ENCODE measurements around the gene EML6.
"Not testable (repeated sequence)": the region's sequence is repeated elsewhere in the genome, so short reads cannot be mapped to it uniquely, and the experiment has no call there.

The EML6 gene

DNA sequence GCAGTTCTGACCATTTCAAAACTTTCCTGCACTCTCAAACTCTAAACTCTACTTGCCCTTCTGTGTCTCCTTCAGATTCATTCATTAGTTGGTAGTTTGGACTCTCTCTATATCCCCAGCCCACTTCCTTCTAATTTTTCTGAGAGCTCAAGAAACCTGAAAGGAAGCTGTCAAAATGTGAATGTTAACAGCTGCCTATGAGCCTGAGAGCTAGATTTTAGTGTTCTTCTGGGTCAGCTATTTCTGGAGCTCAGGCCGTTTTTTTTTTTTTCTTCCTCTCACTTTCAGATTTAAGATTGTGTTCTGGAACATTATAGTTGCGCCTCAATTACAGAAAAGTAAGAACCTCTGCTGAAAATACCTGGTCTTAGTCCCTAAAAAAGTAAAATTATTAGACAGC lies 253.7 kb downstream of the EML6 start:
- Mint-ChIP-seq H3K36me3 (ENCODE audit: low read depth) (peaks cover 27% of the 10 kb centered on the region), H3K9me3 (no peaks in the 10 kb centered on the region), H3K4me3 (no peak overlapping the region), H3K27me3 (ENCODE audit: low read depth) (no peaks in the 10 kb centered on the region), H3K4me1 (ENCODE audit: low read depth) (peaks cover 22% of the 10 kb centered on the region), H3K27ac (no peak overlapping the region)
- no peak for DNase-seq (ENCODE audit: low spot score)

DNA sequence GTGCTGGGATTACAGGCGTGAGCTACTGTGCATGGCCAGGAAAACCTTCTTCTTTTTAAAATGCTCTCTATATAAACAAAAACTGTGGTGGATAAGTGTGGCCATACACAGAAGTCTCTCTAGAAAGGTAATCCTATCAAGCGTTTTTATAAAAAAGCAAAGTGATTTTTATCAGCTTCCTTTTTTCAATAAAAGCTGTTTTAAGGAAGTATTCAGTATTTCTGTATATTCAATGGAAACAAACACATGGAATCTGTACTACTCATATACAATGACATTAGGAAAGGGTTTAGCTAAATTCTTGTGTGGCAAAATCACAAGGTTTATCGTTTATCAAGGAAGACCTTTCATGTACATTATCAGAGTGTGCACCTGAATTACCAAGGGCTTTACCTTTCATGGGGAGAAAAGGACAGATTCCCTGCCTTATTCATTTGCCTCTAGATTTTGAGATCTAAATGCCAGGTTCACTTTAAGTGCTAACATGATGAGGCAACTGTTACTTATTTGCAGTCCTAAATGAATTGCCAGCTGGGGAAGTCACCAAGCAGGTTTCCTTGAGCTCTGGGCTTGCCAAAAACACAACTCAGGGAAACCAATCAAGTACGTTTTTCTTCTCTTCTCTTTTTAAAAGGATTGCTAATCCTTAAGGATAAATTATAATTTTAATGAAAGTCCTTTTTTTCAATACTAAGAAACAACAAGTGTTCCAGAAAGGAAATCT lies 256.0 kb downstream of the EML6 start:
- H3K4me3 Mint-ChIP-seq, result no peak overlapping the region
- H3K27ac Mint-ChIP-seq, result no peak overlapping the region
- H3K27me3 Mint-ChIP-seq (ENCODE audit: low read depth), result no peaks in the 10 kb centered on the region
- H3K36me3 Mint-ChIP-seq (ENCODE audit: low read depth), result peaks cover 37% of the 10 kb centered on the region
- peaks cover 32% of the 10 kb centered on the region for H3K4me1 Mint-ChIP-seq (ENCODE audit: low read depth)
- DNase-seq (ENCODE audit: low spot score), result no peak
- H3K9me3 Mint-ChIP-seq, result no peaks in the 10 kb centered on the region

DNA sequence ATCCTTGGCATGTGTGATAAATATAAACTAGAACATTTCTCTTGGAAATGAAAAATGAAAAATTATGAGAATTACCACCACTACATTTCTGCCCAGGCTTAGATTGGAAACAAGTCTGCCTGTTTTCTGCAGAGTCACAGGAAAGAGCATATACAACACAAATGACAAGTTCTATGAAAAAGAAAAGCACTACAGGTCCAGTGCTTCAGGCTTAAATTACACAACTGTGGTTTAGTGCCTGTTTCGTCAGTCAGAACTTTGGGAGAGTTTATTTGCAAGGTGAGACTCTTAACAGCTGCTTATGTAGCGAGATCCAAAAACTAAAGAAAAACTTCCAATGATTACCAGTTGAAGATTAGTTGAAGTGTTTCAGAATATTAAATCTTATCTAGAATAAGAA lies 257.9 kb downstream of the EML6 start:
- no peak overlapping the region for H3K4me3 Mint-ChIP-seq
- DNase-seq (ENCODE audit: low spot score), result no peak
- H3K36me3 Mint-ChIP-seq (ENCODE audit: low read depth), result peaks cover 40% of the 10 kb centered on the region
- peaks cover 35% of the 10 kb centered on the region for H3K4me1 Mint-ChIP-seq (ENCODE audit: low read depth)
- H3K27ac Mint-ChIP-seq, result no peak overlapping the region
- no peaks in the 10 kb centered on the region for H3K9me3 Mint-ChIP-seq
- H3K27me3 Mint-ChIP-seq (ENCODE audit: low read depth), result no peaks in the 10 kb centered on the region

DNA sequence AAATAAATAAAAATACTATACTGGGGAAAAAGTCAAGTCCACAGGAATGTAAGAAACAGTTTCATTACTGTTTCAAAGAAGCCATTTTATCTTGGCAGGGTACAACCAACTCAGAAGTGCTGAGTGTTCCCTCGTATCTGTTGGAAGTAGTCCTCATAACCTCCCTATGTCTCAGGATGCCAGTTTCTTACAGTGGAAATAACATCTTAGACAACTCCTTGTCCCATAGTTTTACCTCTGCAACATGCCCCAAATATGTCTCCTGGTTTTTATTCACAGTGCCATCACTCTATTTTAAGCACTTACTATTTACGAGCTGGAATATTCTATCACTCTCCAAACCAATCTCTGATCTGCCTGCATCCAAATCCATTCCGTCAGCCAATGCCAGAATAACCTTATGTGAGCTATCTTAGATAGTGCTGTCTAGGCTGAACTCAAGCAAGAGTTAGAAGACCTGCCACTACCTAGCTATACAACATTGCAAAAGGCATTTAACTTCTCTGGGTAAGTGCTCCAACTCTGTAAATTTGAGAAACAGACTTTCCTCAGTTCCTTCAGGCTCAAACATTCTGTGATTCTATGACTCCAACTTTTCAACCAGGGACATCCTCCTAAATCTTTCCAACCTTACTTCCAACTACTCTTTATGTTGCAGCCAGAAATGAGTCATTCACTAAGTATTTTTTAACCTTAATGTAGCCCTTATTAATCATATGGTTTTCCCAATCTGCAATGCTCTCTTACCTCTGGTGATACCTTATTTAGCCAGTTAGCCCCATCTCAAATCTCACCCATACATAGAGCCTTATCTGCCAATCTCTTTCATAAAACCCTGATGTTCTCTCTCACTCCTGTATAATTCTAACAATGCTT lies 260.1 kb downstream of the EML6 start:
- Mint-ChIP-seq H3K4me1 (ENCODE audit: low read depth) (peaks cover 22% of the 10 kb centered on the region), H3K27me3 (ENCODE audit: low read depth) (no peaks in the 10 kb centered on the region), H3K4me3 (no peak overlapping the region), H3K9me3 (no peaks in the 10 kb centered on the region), H3K36me3 (ENCODE audit: low read depth) (peaks cover 43% of the 10 kb centered on the region), H3K27ac (no peak overlapping the region)
- DNase-seq (ENCODE audit: low spot score), result no peak

DNA sequence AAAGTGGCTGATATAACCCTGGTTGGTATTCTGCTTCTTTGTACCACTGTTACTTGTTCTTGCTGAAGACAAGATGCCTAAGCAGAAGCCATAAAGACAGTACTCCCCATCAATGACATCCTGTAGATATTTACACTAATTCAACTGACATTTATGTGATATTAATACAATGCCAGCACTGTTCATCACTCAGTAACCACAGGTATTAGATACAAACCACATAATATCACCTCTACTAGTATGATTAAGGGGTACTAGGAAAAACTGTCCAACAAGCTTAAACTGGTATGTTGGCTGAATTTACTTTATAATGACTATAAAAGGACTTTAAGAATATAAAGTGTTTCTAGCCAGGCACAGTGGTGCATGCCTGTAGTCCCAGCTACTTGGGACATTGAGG lies 261.0 kb downstream of the EML6 start:
- peaks cover 39% of the 10 kb centered on the region for H3K36me3 Mint-ChIP-seq (ENCODE audit: low read depth)
- H3K27ac Mint-ChIP-seq, result no peak overlapping the region
- no peaks in the 10 kb centered on the region for H3K27me3 Mint-ChIP-seq (ENCODE audit: low read depth)
- no peak overlapping the region for H3K4me3 Mint-ChIP-seq
- DNase-seq (ENCODE audit: low spot score), result no peak
- peaks cover 22% of the 10 kb centered on the region for H3K4me1 Mint-ChIP-seq (ENCODE audit: low read depth)
- H3K9me3 Mint-ChIP-seq, result no peaks in the 10 kb centered on the region

DNA sequence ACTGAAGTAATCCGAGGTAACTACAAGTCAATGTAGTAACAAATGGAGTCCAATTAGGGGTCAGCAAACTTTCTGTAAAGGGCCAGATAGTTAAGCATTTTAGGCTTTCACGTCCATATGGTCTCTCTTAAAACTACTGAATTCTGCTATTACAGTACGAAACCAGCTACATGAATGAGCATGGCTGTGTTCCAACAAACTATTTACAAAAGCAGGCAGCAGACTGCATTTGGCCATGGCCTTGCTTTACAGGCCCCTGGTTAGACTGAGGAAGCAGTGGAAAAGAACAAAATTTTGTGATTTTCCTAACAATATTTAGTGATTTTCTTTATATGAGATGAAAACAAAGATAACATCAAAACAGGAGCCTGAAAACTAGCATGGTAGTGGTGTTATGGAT lies 262.8 kb downstream of the EML6 start:
- no peak overlapping the region for H3K4me3 Mint-ChIP-seq
- H3K27me3 Mint-ChIP-seq (ENCODE audit: low read depth), result no peaks in the 10 kb centered on the region

DNA sequence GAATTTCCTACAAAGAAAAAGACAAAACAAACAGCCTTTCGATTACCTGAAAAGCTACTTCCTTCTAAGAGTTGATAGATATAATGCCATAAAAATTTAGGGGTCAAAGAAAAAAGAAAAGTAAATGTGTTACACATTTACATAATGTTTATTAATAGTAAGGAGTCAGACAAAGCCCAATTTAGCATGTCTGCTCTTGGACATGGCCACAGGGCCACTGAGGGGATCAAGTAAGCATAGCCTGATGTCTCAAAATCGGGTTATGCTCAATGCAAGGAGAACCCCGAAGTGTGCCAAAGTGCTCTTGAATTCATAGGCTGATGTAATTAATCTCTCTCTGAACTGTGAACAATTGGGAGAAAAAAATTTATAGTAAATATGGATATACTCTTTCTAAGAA lies 265.1 kb downstream of the EML6 start:
- Mint-ChIP-seq H3K36me3 (ENCODE audit: low read depth) (peaks cover 21% of the 10 kb centered on the region), H3K27ac (no peak overlapping the region), H3K4me3 (no peak overlapping the region), H3K27me3 (ENCODE audit: low read depth) (no peaks in the 10 kb centered on the region), H3K9me3 (no peaks in the 10 kb centered on the region), H3K4me1 (ENCODE audit: low read depth) (peaks cover 18% of the 10 kb centered on the region)
- no peak for DNase-seq (ENCODE audit: low spot score)

More for the DNA sequence above, 262.8 kb downstream of the EML6 start:
- H3K4me1 Mint-ChIP-seq (ENCODE audit: low read depth), result peaks cover 17% of the 10 kb centered on the region
- no peak for DNase-seq (ENCODE audit: low spot score)
- peaks cover 33% of the 10 kb centered on the region for H3K36me3 Mint-ChIP-seq (ENCODE audit: low read depth)
- no peak overlapping the region for H3K27ac Mint-ChIP-seq
- no peaks in the 10 kb centered on the region for H3K9me3 Mint-ChIP-seq

DNA sequence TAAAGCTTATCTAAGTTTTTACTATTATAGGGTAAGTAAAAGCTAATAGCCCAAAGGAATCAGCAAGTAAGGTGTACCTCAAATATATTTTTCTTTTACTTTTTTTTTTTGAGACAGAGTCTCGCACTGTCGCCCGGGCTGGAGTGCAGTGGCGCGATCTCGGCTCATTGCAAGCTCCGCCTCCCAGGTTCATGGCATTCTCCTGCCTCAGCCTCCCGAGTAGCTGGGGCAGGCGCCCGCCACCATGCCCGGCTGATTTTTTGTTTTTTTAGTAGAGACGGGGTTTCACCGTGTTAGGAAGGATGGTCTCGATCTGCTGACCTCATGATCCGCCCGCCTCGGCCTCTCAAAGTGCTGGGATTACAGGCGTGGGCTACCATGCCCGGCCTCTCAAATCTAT lies 267.2 kb downstream of the EML6 start:
- H3K27me3 Mint-ChIP-seq (ENCODE audit: low read depth); H3K27ac Mint-ChIP-seq; H3K9me3 Mint-ChIP-seq; DNase-seq (ENCODE audit: low spot score); H3K4me3 Mint-ChIP-seq: not testable (repeated sequence)
- peaks cover 21% of the 10 kb centered on the region for H3K4me1 Mint-ChIP-seq (ENCODE audit: low read depth)
- H3K36me3 Mint-ChIP-seq (ENCODE audit: low read depth), result peaks cover 13% of the 10 kb centered on the region

DNA sequence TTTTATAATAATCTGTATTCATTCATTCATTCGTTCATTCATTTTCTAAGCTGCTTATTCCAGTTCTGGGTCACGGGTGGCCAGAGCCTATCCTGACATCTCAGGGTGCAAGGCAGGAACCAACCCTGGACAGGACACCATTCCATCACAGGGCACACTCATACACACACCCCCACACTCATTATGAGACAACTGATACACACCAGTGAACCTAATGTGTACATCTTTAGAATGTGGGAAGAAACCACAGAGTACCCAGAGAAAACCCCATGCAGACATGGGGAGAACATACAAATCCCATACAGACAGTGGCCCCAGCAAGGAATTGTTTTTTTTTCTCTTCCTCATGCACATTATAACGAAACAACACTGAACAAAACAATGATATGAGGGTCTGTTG lies 272.1 kb downstream of the EML6 start:
- peaks cover 4% of the 10 kb centered on the region for H3K36me3 Mint-ChIP-seq (ENCODE audit: low read depth)
- H3K4me1 Mint-ChIP-seq (ENCODE audit: low read depth), result peaks cover 45% of the 10 kb centered on the region
- DNase-seq (ENCODE audit: low spot score), result no peak
- H3K9me3 Mint-ChIP-seq, result no peaks in the 10 kb centered on the region
- no peak overlapping the region for H3K4me3 Mint-ChIP-seq
- H3K27ac Mint-ChIP-seq, result no peak overlapping the region
- no peaks in the 10 kb centered on the region for H3K27me3 Mint-ChIP-seq (ENCODE audit: low read depth)

DNA sequence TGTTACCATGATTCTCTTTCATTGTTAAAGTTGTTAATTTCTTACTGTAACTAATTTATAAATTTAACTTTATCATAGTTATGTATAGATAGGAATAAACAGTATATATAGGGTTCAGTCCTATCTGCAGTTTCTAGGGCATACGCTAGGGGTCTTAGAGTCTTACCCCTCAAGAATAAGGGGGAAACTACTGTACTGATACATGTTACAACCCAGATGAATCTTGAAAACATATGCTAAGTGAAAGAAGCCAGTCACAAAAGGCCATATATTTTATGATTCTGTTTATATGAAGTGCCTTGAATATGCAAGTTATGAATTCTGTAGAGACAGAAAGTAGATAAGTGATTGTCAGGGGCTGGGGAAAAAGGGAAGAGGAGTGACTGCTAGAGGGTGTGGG lies 274.4 kb downstream of the EML6 start:
- Mint-ChIP-seq H3K9me3 (no peaks in the 10 kb centered on the region), H3K4me1 (ENCODE audit: low read depth) (peaks cover 45% of the 10 kb centered on the region), H3K27me3 (ENCODE audit: low read depth) (no peaks in the 10 kb centered on the region), H3K27ac (no peak overlapping the region), H3K36me3 (ENCODE audit: low read depth) (peaks cover 4% of the 10 kb centered on the region), H3K4me3 (no peak overlapping the region)
- DNase-seq (ENCODE audit: low spot score), result no peak

DNA sequence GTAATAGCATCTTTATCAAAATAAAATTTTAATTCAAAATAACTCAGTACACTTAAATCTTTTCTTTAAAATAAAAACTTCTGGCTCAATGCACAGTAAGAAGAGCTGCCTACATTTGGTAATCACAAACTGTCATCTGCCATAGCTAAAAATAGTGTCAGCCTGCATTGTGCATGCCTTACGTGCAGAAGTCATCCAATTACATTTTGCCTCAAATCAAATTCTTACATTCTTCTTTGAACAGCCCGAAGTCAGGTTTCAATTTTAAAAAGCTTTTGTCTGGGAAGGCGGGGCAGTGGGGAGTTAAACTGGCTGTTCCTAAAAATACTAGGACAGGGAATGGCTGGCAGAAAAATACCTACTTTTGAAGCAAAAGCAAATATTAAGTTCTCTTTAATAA lies 275.7 kb downstream of the EML6 start:
- H3K9me3 Mint-ChIP-seq, result no peaks in the 10 kb centered on the region
- peaks cover 37% of the 10 kb centered on the region for H3K4me1 Mint-ChIP-seq (ENCODE audit: low read depth)
- H3K27me3 Mint-ChIP-seq (ENCODE audit: low read depth), result no peaks in the 10 kb centered on the region
- peak overlapping the region; percentile 22 for H3K27ac Mint-ChIP-seq
- H3K4me3 Mint-ChIP-seq, result peak overlapping the region; percentile 48
- H3K36me3 Mint-ChIP-seq (ENCODE audit: low read depth), result peaks cover 4% of the 10 kb centered on the region
- DNase-seq (ENCODE audit: low spot score), result no peak

DNA sequence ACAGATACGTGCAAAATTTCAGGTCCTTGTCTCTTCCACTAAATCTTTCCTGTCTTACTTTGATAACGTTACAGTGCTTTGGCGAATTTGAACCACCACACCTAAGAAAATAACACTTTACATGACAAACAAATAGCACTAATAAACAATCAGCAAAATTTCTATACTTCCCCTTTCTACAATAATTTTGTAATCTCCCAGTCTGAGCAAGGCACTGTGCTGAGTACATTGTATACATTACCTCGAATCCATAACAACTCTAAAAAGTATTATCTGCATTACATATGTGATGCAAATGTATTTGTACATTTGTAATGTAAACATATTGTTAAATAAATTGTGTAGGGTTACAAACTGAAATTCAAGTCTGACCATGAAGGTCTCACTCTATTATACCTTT lies 276.9 kb downstream of the EML6 start:
- H3K27me3 Mint-ChIP-seq (ENCODE audit: low read depth), result no peaks in the 10 kb centered on the region
- no peak overlapping the region for H3K27ac Mint-ChIP-seq
- no peak overlapping the region for H3K4me3 Mint-ChIP-seq
- H3K9me3 Mint-ChIP-seq, result no peaks in the 10 kb centered on the region
- no peak for DNase-seq (ENCODE audit: low spot score)
- peaks cover 38% of the 10 kb centered on the region for H3K4me1 Mint-ChIP-seq (ENCODE audit: low read depth)
- H3K36me3 Mint-ChIP-seq (ENCODE audit: low read depth), result peaks cover 4% of the 10 kb centered on the region

DNA sequence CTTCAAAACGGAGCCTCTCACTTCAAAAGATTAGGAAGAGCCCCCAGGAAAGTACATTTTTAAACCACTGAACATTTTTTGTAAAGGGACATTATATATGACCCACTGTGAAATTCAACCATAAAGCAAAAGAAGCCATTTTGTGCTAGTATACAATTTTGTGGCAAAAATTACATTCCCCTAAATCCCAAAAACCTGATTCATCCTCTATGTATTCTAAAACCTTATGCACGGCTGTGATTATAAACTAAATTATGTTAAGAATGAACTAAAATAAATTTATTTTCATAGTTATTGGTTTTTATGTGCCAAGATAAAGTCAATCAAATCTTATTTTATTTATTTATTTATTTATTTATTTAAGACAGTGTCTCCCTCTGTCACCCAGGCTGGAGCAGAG lies 278.3 kb downstream of the EML6 start:
- H3K27me3 Mint-ChIP-seq (ENCODE audit: low read depth), result no peaks in the 10 kb centered on the region
- H3K27ac Mint-ChIP-seq, result no peak overlapping the region
- DNase-seq (ENCODE audit: low spot score), result no peak
- H3K4me3 Mint-ChIP-seq, result no peak overlapping the region
- H3K36me3 Mint-ChIP-seq (ENCODE audit: low read depth), result peaks cover 3% of the 10 kb centered on the region
- no peaks in the 10 kb centered on the region for H3K9me3 Mint-ChIP-seq
- peaks cover 37% of the 10 kb centered on the region for H3K4me1 Mint-ChIP-seq (ENCODE audit: low read depth)

DNA sequence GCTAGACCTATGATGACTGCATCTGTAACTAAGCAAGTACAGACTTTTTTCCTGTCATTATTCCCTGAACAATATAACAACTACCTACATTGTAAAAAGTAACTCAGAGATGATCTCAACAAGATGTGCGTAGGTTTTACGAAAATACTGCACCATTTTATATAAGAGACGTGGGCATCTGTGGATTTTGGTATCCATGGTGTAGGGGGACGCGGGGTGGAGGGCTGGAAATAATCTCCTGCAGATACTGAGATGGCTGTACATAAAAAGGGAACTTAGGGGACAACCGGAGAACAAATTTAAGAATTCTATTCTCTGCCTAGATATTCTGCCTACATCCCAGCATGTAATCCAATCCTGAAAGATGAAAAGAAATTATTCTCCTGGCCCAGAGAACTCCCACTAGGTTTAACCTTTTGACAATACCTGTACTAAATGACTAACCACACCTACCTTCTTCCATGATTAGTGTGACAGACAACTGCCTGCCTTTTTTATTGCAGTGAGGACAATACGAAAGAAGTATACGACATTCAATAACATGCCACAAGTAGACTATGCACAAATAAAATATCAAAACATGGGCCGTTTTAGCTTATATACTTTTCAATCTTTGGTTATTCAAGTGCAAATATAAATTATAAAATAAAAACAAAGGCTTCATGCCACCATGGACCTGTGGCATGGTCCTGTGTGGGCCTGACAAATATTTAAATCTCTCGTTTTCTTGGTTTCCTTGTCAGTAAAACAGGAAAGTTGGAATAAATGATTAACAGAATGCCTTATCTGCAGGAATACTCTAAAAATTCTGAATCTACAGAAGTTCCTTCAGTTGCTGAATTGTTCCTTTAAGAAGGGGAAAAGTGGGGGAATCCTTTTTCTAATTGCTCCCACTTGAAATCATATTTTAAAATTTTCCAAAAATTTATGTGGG lies 280.5 kb downstream of the EML6 start:
- H3K36me3 Mint-ChIP-seq (ENCODE audit: low read depth), result peaks cover 5% of the 10 kb centered on the region
- no peak overlapping the region for H3K4me3 Mint-ChIP-seq
- H3K27me3 Mint-ChIP-seq (ENCODE audit: low read depth), result no peaks in the 10 kb centered on the region
- DNase-seq (ENCODE audit: low spot score), result no peak
- peaks cover 38% of the 10 kb centered on the region for H3K4me1 Mint-ChIP-seq (ENCODE audit: low read depth)
- H3K9me3 Mint-ChIP-seq, result no peaks in the 10 kb centered on the region
- no peak overlapping the region for H3K27ac Mint-ChIP-seq
